ENCODE data around the gene TMEM181. TPM values are rescaled to one million over a fixed set of nuclear protein-coding genes. Genes with fewer than 3 reads are reported as not detected.
"Not testable (repeated sequence)": the region's sequence is repeated elsewhere in the genome, so short reads cannot be mapped to it uniquely, and the experiment has no call there.

Gene TMEM181
- total and polyA plus RNA-seq, 2 of the 13 experiments (the other 11 are each of a cell fraction or from before 2014, with no cell fraction given), result 59.1 to 108 TPM

- no TSS peak for BruUV-seq (replicated peaks)
- intact Hi-C loops (cut with micrococcal nuclease; ENCODE audit: unreplicated experiment) (loop anchor here (5.0 kb wide), 1 partner anchor 297 kb away; no protein-coding TSS in a partner anchor), in situ Hi-C loops (cut with HindIII; ENCODE audit: extremely low pct_ligation_motif_present, low pct_unique_long_range_greater_than_20kb) (loop anchor here (25.0 kb wide), 1 partner anchor 307 kb away; no protein-coding TSS in a partner anchor)
- Histone ChIP-seq H2AFZ (ENCODE audit: low read length) (no peak overlapping the region), H3K9me3 (ENCODE audit: low read length) (no peaks in the 10 kb centered on the region), H3K4me2 (ENCODE audit: low read depth, low read length) (no peak overlapping the region), H3K27me3 (ENCODE audit: control insufficient read depth in 1 of 2, insufficient read depth in 2 of 2, low read length in 2 of 2) (no peaks in the 10 kb centered on the region), H3K36me3 (replicated peaks in 1 of 2; ENCODE audit: control insufficient read depth in 1 of 2, insufficient read depth in 2 of 2, low read length in 2 of 2) (no peaks in the 10 kb centered on the region), H3K4me1 (ENCODE audit: insufficient read depth, low read length) (0 out of 2 replicates have a peak, but pooled peaks cover 7% of the 10 kb centered on the region), H4K20me1 (ENCODE audit: insufficient read depth, low read length) (no peaks in the 10 kb centered on the region), H3K79me2 (ENCODE audit: insufficient read depth, low read length) (no peaks in the 10 kb centered on the region), H3K4me3 (replicated peaks in 1 of 3; ENCODE audit: insufficient read depth in 1 of 3, low read depth in 2 of 3, low read length in 3 of 3) (no peak overlapping the region), H3K27ac (ENCODE audit: extremely low read length, insufficient read depth, low read length) (no peak overlapping the region), H3K9ac (ENCODE audit: insufficient read depth, low read depth, low read length) (no peak overlapping the region)
- ChIA-PET CTCF (ENCODE audit: low intra/inter-chr PET ratio, low total read pairs) (no interaction called here), POLR2A (interaction anchor here (1.2 kb wide), 1 partner anchor 26 kb away, joined by 3 read pairs; no protein-coding TSS in a partner anchor)
- TF ChIP-seq JUNB (CRISPR knock-in tag; IDR thresholded peaks at IDR 0.05; ENCODE audit: borderline replicate concordance) (no peak), NR0B2 (CRISPR knock-in tag; IDR thresholded peaks at IDR 0.05) (0 out of 2 replicates have a peak, but pooled peaks have one; percentile 26), THAP7 (CRISPR knock-in tag; IDR thresholded peaks at IDR 0.05) (no peak), BCL3 (CRISPR knock-in tag; IDR thresholded peaks at IDR 0.05) (0 out of 2 replicates have a peak, but pooled peaks have one; percentile 37)
- WGBS (ENCODE audit: low lambda C conversion rate), result 94% methylated on average over 4 of the region's 4 CpGs
- DNase-seq (ENCODE audit: low spot score), result no peak
- ATAC-seq, result peak; percentile 12; the same call in 2 of the 3 replicates
- no peak for FAIRE-seq
Measured at GRCh38 chr6:158519761-158520160, 40.1 kb upstream of the TMEM181 start.

- H3K79me2 ChIP-seq (ENCODE audit: insufficient read depth, low read length); CTCF ChIA-PET (ENCODE audit: low intra/inter-chr PET ratio, low total read pairs); H2AFZ ChIP-seq (ENCODE audit: low read length); BruUV-seq (replicated peaks); H3K36me3 ChIP-seq (replicated peaks in 1 of 2; ENCODE audit: control insufficient read depth in 1 of 2, insufficient read depth in 2 of 2, low read length in 2 of 2); H3K4me1 ChIP-seq (ENCODE audit: insufficient read depth, low read length); H3K9ac ChIP-seq (ENCODE audit: insufficient read depth, low read depth, low read length); H3K4me2 ChIP-seq (ENCODE audit: low read depth, low read length); H3K27ac ChIP-seq (ENCODE audit: extremely low read length, insufficient read depth, low read length); intact Hi-C loops (cut with micrococcal nuclease; ENCODE audit: unreplicated experiment); POLR2A ChIA-PET; H3K27me3 ChIP-seq (ENCODE audit: control insufficient read depth in 1 of 2, insufficient read depth in 2 of 2, low read length in 2 of 2); DNase-seq (ENCODE audit: low spot score); H4K20me1 ChIP-seq (ENCODE audit: insufficient read depth, low read length); FAIRE-seq; H3K4me3 ChIP-seq (replicated peaks in 1 of 3; ENCODE audit: insufficient read depth in 1 of 3, low read depth in 2 of 3, low read length in 3 of 3); ATAC-seq; H3K9me3 ChIP-seq (ENCODE audit: low read length): not testable (repeated sequence)
- in situ Hi-C loops (cut with HindIII; ENCODE audit: extremely low pct_ligation_motif_present, low pct_unique_long_range_greater_than_20kb), result loop anchor here (25.0 kb wide), 1 partner anchor 309 kb away; no protein-coding TSS in a partner anchor
- WGBS (ENCODE audit: low lambda C conversion rate), result 78% methylated on average over 7 of the region's 7 CpGs
Measured at GRCh38 chr6:158520975-158521374, 38.9 kb upstream of the TMEM181 start.

Data from HepG2 (cell line).